ENCODE results near the gene NFIA. TPM values are rescaled to one million over a fixed set of nuclear protein-coding genes. Genes with fewer than 3 reads are reported as not detected.

The NFIA gene
- total RNA-seq, 2 experiments from 2014 or later = 0.98 to 1.1 TPM

- CTCF ChIA-PET = no interaction called here
- no peaks in the 10 kb centered on the region for H3K36me3 Mint-ChIP-seq (ENCODE audit: low read depth)
Measured at GRCh38 chr1:61158591-61158990, 76.2 kb downstream of the NFIA start.

GRCh38 chr1:61160526-61160925, 78.2 kb downstream of the NFIA start:
- Mint-ChIP-seq H3K27me3 (ENCODE audit: low read depth) (no peaks in the 10 kb centered on the region), H3K4me1 (ENCODE audit: low read depth) (peaks cover 16% of the 10 kb centered on the region), H3K27ac (no peak overlapping the region), H3K4me3 (no peak overlapping the region), H3K9me3 (no peaks in the 10 kb centered on the region), H3K36me3 (ENCODE audit: low read depth) (no peaks in the 10 kb centered on the region)
- intact Hi-C loops (cut with micrococcal nuclease) = no loop called here
- DNase-seq = no peak
- CTCF ChIA-PET = no interaction called here

More at GRCh38 chr1:61158591-61158990, 76.2 kb downstream of the NFIA start:
- no peak overlapping the region for H3K27ac Mint-ChIP-seq
- intact Hi-C loops (cut with micrococcal nuclease) = loop anchor here (5.0 kb wide), 2 partner anchors 81 to 159 kb away; no protein-coding TSS in a partner anchor
- peaks cover 16% of the 10 kb centered on the region for H3K4me1 Mint-ChIP-seq (ENCODE audit: low read depth)
- H3K27me3 Mint-ChIP-seq (ENCODE audit: low read depth) = no peaks in the 10 kb centered on the region
- no peak overlapping the region for H3K4me3 Mint-ChIP-seq
- DNase-seq = no peak
- H3K9me3 Mint-ChIP-seq = no peaks in the 10 kb centered on the region

- Mint-ChIP-seq H3K4me3 (no peak overlapping the region), H3K9me3 (no peaks in the 10 kb centered on the region), H3K27ac (no peak overlapping the region), H3K4me1 (ENCODE audit: low read depth) (peaks cover 10% of the 10 kb centered on the region), H3K36me3 (ENCODE audit: low read depth) (no peaks in the 10 kb centered on the region), H3K27me3 (ENCODE audit: low read depth) (no peaks in the 10 kb centered on the region)
- no peak for DNase-seq
- intact Hi-C loops (cut with micrococcal nuclease) = no loop called here
- CTCF ChIA-PET = interaction anchor here (0.7 kb wide), 1 partner anchor 109 kb away, joined by 4 read pairs; no protein-coding TSS in a partner anchor
Measured at GRCh38 chr1:61162520-61163258, 80.3 kb downstream of the NFIA start.

GRCh38 chr1:61163355-61163754, 81.0 kb downstream of the NFIA start:
- Mint-ChIP-seq H3K27me3 (ENCODE audit: low read depth) (no peaks in the 10 kb centered on the region), H3K36me3 (ENCODE audit: low read depth) (no peaks in the 10 kb centered on the region), H3K27ac (no peak overlapping the region), H3K4me3 (no peak overlapping the region), H3K4me1 (ENCODE audit: low read depth) (peaks cover 6% of the 10 kb centered on the region), H3K9me3 (no peaks in the 10 kb centered on the region)
- no peak for DNase-seq
- intact Hi-C loops (cut with micrococcal nuclease) = no loop called here
- CTCF ChIA-PET = interaction anchor here (0.7 kb wide), 1 partner anchor 33 kb away, joined by 3 read pairs; no protein-coding TSS in a partner anchor

- H3K4me1 Mint-ChIP-seq (ENCODE audit: low read depth) = no peaks in the 10 kb centered on the region
- H3K27me3 Mint-ChIP-seq (ENCODE audit: low read depth) = no peaks in the 10 kb centered on the region
- intact Hi-C loops (cut with micrococcal nuclease) = no loop called here
- H3K9me3 Mint-ChIP-seq = no peaks in the 10 kb centered on the region
- no peak overlapping the region for H3K27ac Mint-ChIP-seq
- CTCF ChIA-PET = interaction anchor here (2.1 kb wide), 1 partner anchor 123 kb away, joined by 5 read pairs; no protein-coding TSS in a partner anchor
- no peak for DNase-seq
- no peaks in the 10 kb centered on the region for H3K36me3 Mint-ChIP-seq (ENCODE audit: low read depth)
- no peak overlapping the region for H3K4me3 Mint-ChIP-seq
Measured at GRCh38 chr1:61165402-61165801, 83.0 kb downstream of the NFIA start.

- Mint-ChIP-seq H3K9me3 (no peaks in the 10 kb centered on the region), H3K4me1 (ENCODE audit: low read depth) (no peaks in the 10 kb centered on the region), H3K27me3 (ENCODE audit: low read depth) (no peaks in the 10 kb centered on the region), H3K36me3 (ENCODE audit: low read depth) (no peaks in the 10 kb centered on the region), H3K4me3 (no peak overlapping the region), H3K27ac (no peak overlapping the region)
- CTCF ChIA-PET = interaction anchor here (1.2 kb wide), 1 partner anchor 118 kb away, joined by 3 read pairs; no protein-coding TSS in a partner anchor
- no peak for DNase-seq
- intact Hi-C loops (cut with micrococcal nuclease) = no loop called here
Measured at GRCh38 chr1:61167309-61167708, 84.9 kb downstream of the NFIA start.

- H3K4me3 Mint-ChIP-seq = no peak overlapping the region
- no peaks in the 10 kb centered on the region for H3K36me3 Mint-ChIP-seq (ENCODE audit: low read depth)
- no peak overlapping the region for H3K27ac Mint-ChIP-seq
- intact Hi-C loops (cut with micrococcal nuclease) = no loop called here
- no peaks in the 10 kb centered on the region for H3K4me1 Mint-ChIP-seq (ENCODE audit: low read depth)
- H3K9me3 Mint-ChIP-seq = no peaks in the 10 kb centered on the region
- no peaks in the 10 kb centered on the region for H3K27me3 Mint-ChIP-seq (ENCODE audit: low read depth)
- no peak for DNase-seq
- CTCF ChIA-PET = no interaction called here
Measured at GRCh38 chr1:61169045-61169444, 86.7 kb downstream of the NFIA start.

GRCh38 chr1:61169634-61170033, 87.3 kb downstream of the NFIA start:
- intact Hi-C loops (cut with micrococcal nuclease) = no loop called here
- no peaks in the 10 kb centered on the region for H3K4me1 Mint-ChIP-seq (ENCODE audit: low read depth)
- CTCF ChIA-PET = no interaction called here
- H3K27ac Mint-ChIP-seq = no peak overlapping the region
- DNase-seq = no peak
- H3K4me3 Mint-ChIP-seq = no peak overlapping the region
- H3K36me3 Mint-ChIP-seq (ENCODE audit: low read depth) = no peaks in the 10 kb centered on the region
- H3K9me3 Mint-ChIP-seq = no peaks in the 10 kb centered on the region
- H3K27me3 Mint-ChIP-seq (ENCODE audit: low read depth) = no peaks in the 10 kb centered on the region

- H3K9me3 Mint-ChIP-seq = no peaks in the 10 kb centered on the region
- no peaks in the 10 kb centered on the region for H3K27me3 Mint-ChIP-seq (ENCODE audit: low read depth)
- CTCF ChIA-PET = no interaction called here
- H3K27ac Mint-ChIP-seq = no peak overlapping the region
- no peak for DNase-seq
- H3K36me3 Mint-ChIP-seq (ENCODE audit: low read depth) = no peaks in the 10 kb centered on the region
- H3K4me3 Mint-ChIP-seq = no peak overlapping the region
- intact Hi-C loops (cut with micrococcal nuclease) = no loop called here
- no peaks in the 10 kb centered on the region for H3K4me1 Mint-ChIP-seq (ENCODE audit: low read depth)
Measured at GRCh38 chr1:61170328-61171238, 88.2 kb downstream of the NFIA start.

GRCh38 chr1:61171346-61171745, 89.0 kb downstream of the NFIA start:
- no peak for DNase-seq
- H3K27me3 Mint-ChIP-seq (ENCODE audit: low read depth) = peaks cover 2% of the 10 kb centered on the region

GRCh38 chr1:61171974-61172373, 89.6 kb downstream of the NFIA start:
- Mint-ChIP-seq H3K27ac (no peak overlapping the region), H3K4me1 (ENCODE audit: low read depth) (no peaks in the 10 kb centered on the region), H3K9me3 (no peaks in the 10 kb centered on the region), H3K27me3 (ENCODE audit: low read depth) (peaks cover 2% of the 10 kb centered on the region), H3K36me3 (ENCODE audit: low read depth) (no peaks in the 10 kb centered on the region), H3K4me3 (no peak overlapping the region)
- no peak for DNase-seq
- intact Hi-C loops (cut with micrococcal nuclease) = no loop called here
- CTCF ChIA-PET = no interaction called here

More at GRCh38 chr1:61171346-61171745, 89.0 kb downstream of the NFIA start:
- H3K36me3 Mint-ChIP-seq (ENCODE audit: low read depth) = no peaks in the 10 kb centered on the region
- no peak overlapping the region for H3K4me3 Mint-ChIP-seq
- no peaks in the 10 kb centered on the region for H3K9me3 Mint-ChIP-seq
- no peak overlapping the region for H3K27ac Mint-ChIP-seq
- intact Hi-C loops (cut with micrococcal nuclease) = no loop called here
- CTCF ChIA-PET = no interaction called here
- no peaks in the 10 kb centered on the region for H3K4me1 Mint-ChIP-seq (ENCODE audit: low read depth)

- Mint-ChIP-seq H3K9me3 (no peaks in the 10 kb centered on the region), H3K36me3 (ENCODE audit: low read depth) (no peaks in the 10 kb centered on the region), H3K27me3 (ENCODE audit: low read depth) (peaks cover 2% of the 10 kb centered on the region), H3K4me1 (ENCODE audit: low read depth) (no peaks in the 10 kb centered on the region), H3K4me3 (no peak overlapping the region), H3K27ac (no peak overlapping the region)
- intact Hi-C loops (cut with micrococcal nuclease) = no loop called here
- no peak for DNase-seq
- CTCF ChIA-PET = no interaction called here
Measured at GRCh38 chr1:61173118-61173517, 90.8 kb downstream of the NFIA start.
